HepG2 (cell line): ENCODE measurements around the gene PRM3. TPM values are rescaled to one million over a fixed set of nuclear protein-coding genes. Genes with fewer than 3 reads are reported as not detected.
A peak's percentile ranks its signal among the peaks of the same experiment; 100 is the strongest.

Source experiments
- THAP9 ChIP-seq: sonication (generic); formaldehyde crosslinking; IDR thresholded peaks from 2 replicates; pipeline ENCODE4; 2020; ENCODE audit warnings: missing genetic modification reagents, mild to moderate bottlenecking, borderline replicate concordance
- ZNF430 ChIP-seq: sonication (generic); formaldehyde crosslinking; IDR thresholded peaks from 2 replicates; pipeline ENCODE4 v1.9.0; 2021; ENCODE audit warnings: mild to moderate bottlenecking, missing genetic modification reagents
- ZNF615 ChIP-seq: sonication (generic); formaldehyde crosslinking; IDR thresholded peaks from 2 replicates; pipeline ENCODE4 v1.5.0; 2020; ENCODE audit warnings: mild to moderate bottlenecking, missing genetic modification reagents, borderline replicate concordance
- polyA plus RNA-seq, 8 experiments: library from polyadenylated mRNA; depleted of rRNA in 3 of 8; stranded (reverse) in 7 of 8; unstranded in 1 of 8; fragments of >200 nt; fragmentation: Illumina TruSeq in 4 of 8; extraction: Trizol in 4 of 8; gene quantifications; 2 replicates each; pipeline versions ENCODE4 v1.2.1 to v1.2.3, GENCODE V29; 2011 to 2016; ENCODE audit warnings: low read depth in 4 of 8, missing spikeins in 1 of 8, mixed read lengths in 1 of 8; ENCODE audit not compliant: insufficient read depth in 1 of 8
- total RNA-seq, 5 experiments: library from RNA; depleted of rRNA; stranded (reverse); fragments of >200 nt; fragmentation: Illumina TruSeq; extraction: Trizol; gene quantifications; 2 replicates each; pipeline ENCODE4 v1.2.3, GENCODE V29; 2016; ENCODE audit warnings: low read depth in 1 of 5
- TF ChIP-seq, protein P1 (sequence below), 2 experiments: IDR thresholded peaks; 2 replicates each; pipeline ENCODE4 v1.6.1; 2011 to 2012; ENCODE audit warnings: low read length in 2 of 2, borderline replicate concordance in 1 of 2, low read depth in 1 of 2, mild to moderate bottlenecking in 1 of 2, moderate library complexity in 1 of 2
- TF ChIP-seq, protein P2 (sequence below): sonication (generic); formaldehyde crosslinking; IDR thresholded peaks from 2 replicates; pipeline ENCODE4 v1.4.0; 2020; ENCODE audit warnings: missing genetic modification reagents, mild to moderate bottlenecking, borderline replicate concordance

Gene PRM3
- total and polyA plus RNA-seq, 2 of the 13 experiments (the other 11 are each of a cell fraction or from before 2014, with no cell fraction given) = not detected

- TF ChIP-seq THAP9 (CRISPR knock-in tag) (0 out of 2 replicates have a peak, but pooled peaks have one; percentile 40), ZNF430 (0 out of 2 replicates have a peak, but pooled peaks have one; percentile 18), ZNF615 (no peak)
- TF ChIP-seq, protein P1, sequence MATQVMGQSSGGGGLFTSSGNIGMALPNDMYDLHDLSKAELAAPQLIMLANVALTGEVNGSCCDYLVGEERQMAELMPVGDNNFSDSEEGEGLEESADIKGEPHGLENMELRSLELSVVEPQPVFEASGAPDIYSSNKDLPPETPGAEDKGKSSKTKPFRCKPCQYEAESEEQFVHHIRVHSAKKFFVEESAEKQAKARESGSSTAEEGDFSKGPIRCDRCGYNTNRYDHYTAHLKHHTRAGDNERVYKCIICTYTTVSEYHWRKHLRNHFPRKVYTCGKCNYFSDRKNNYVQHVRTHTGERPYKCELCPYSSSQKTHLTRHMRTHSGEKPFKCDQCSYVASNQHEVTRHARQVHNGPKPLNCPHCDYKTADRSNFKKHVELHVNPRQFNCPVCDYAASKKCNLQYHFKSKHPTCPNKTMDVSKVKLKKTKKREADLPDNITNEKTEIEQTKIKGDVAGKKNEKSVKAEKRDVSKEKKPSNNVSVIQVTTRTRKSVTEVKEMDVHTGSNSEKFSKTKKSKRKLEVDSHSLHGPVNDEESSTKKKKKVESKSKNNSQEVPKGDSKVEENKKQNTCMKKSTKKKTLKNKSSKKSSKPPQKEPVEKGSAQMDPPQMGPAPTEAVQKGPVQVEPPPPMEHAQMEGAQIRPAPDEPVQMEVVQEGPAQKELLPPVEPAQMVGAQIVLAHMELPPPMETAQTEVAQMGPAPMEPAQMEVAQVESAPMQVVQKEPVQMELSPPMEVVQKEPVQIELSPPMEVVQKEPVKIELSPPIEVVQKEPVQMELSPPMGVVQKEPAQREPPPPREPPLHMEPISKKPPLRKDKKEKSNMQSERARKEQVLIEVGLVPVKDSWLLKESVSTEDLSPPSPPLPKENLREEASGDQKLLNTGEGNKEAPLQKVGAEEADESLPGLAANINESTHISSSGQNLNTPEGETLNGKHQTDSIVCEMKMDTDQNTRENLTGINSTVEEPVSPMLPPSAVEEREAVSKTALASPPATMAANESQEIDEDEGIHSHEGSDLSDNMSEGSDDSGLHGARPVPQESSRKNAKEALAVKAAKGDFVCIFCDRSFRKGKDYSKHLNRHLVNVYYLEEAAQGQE (IDR thresholded peaks at IDR 0.05; ENCODE audit: borderline replicate concordance in 1 of 2, low read depth in 1 of 2, low read length in 2 of 2) = no peak
- TF ChIP-seq, protein P2, sequence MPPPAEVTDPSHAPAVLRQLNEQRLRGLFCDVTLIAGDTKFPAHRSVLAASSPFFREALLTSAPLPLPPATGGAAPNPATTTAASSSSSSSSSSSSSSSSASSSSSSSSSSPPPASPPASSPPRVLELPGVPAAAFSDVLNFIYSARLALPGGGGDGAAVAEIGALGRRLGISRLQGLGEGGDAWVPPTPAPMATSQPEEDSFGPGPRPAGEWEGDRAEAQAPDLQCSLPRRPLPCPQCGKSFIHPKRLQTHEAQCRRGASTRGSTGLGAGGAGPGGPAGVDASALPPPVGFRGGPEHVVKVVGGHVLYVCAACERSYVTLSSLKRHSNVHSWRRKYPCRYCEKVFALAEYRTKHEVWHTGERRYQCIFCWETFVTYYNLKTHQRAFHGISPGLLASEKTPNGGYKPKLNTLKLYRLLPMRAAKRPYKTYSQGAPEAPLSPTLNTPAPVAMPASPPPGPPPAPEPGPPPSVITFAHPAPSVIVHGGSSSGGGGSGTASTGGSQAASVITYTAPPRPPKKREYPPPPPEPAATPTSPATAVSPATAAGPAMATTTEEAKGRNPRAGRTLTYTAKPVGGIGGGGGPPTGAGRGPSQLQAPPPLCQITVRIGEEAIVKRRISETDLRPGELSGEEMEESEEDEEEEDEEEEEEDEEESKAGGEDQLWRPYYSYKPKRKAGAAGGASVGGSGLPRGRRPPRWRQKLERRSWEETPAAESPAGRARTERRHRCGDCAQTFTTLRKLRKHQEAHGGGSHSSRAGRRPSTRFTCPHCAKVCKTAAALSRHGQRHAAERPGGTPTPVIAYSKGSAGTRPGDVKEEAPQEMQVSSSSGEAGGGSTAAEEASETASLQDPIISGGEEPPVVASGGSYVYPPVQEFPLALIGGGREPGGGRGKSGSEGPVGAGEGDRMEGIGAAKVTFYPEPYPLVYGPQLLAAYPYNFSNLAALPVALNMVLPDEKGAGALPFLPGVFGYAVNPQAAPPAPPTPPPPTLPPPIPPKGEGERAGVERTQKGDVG (CRISPR knock-in tag) = peak; percentile 85; the same call in 1 of the 2 replicates
Measured at GRCh38 chr16:11312718-11313492, 39.5 kb upstream of the PRM3 start (continued).
